ENCODE measurements around the gene PLA2G4B. TPM values are rescaled to one million over a fixed set of nuclear protein-coding genes. Genes with fewer than 3 reads are reported as not detected.

The PLA2G4B gene
- total and polyA plus RNA-seq, 2 of the 8 experiments (the other 6 are each of a cell fraction or from before 2014, with no cell fraction given), result 4.2 to 9.2 TPM

GRCh38 chr15:41799488-41799805, 39.2 kb upstream of the PLA2G4B start:
- Histone ChIP-seq H4K5ac (ENCODE audit: insufficient read length, low read depth, low read length) (no peak overlapping the region), H3K9ac (replicated peaks in 1 of 4; ENCODE audit: extremely low read depth in 1 of 4, low read depth in 3 of 4, low read length in 3 of 4) (no peak overlapping the region), H2BK120ac (replicated peaks; ENCODE audit: low read depth, low read length) (no peak overlapping the region), H3K79me1 (ENCODE audit: low read depth, low read length) (no peaks in the 10 kb centered on the region), H3K23ac (ENCODE audit: insufficient read length) (no peak overlapping the region), H3K23me2 (ENCODE audit: low read depth, low read length) (no peaks in the 10 kb centered on the region), H2BK20ac (ENCODE audit: low read length) (no peak overlapping the region), H3K36me3 (ENCODE audit: control insufficient read depth in 2 of 4, insufficient read depth in 4 of 4, low read length in 3 of 4) (no peaks in the 10 kb centered on the region), H3K4me1 (replicated peaks in 1 of 4; ENCODE audit: control insufficient read depth in 3 of 4, insufficient read depth in 4 of 4, low read length in 3 of 4) (no peaks in the 10 kb centered on the region), H4K91ac (replicated peaks; ENCODE audit: insufficient read length, low read length) (no peak overlapping the region), H3K4ac (replicated peaks; ENCODE audit: insufficient read length, low read depth, low read length) (no peak overlapping the region), H3K9me3 (ENCODE audit: insufficient read depth in 2 of 2, low read depth in 1 of 2, low read length in 1 of 2) (no peaks in the 10 kb centered on the region), H3K18ac (ENCODE audit: extremely low read depth, low read length) (no peak overlapping the region), H3K4me2 (ENCODE audit: insufficient read depth in 1 of 2, low read depth in 2 of 2, low read length in 2 of 2) (no peak overlapping the region), H2BK15ac (ENCODE audit: low read length) (no peak overlapping the region), H3K27ac (ENCODE audit: low read depth, low read length) (no peak overlapping the region), H2BK5ac (ENCODE audit: low read depth, low read length) (no peak overlapping the region), H3K56ac (replicated peaks; ENCODE audit: insufficient read length, low read depth, low read length) (no peak overlapping the region), H4K8ac (ENCODE audit: extremely low read depth, insufficient read depth, low read length) (no peak overlapping the region), H2AK5ac (ENCODE audit: low read depth, low read length) (no peak overlapping the region), H3K4me3 (ENCODE audit: extremely low read depth in 1 of 4, insufficient read depth in 2 of 4, low read depth in 3 of 4, low read length in 4 of 4) (no peak overlapping the region), H4K20me1 (replicated peaks in 1 of 2; ENCODE audit: control insufficient read depth in 1 of 2, insufficient read depth in 2 of 2, low read length in 2 of 2) (peaks cover 0 to 2% of the 10 kb centered on the region in 2 experiments), H3K27me3 (replicated peaks in 1 of 4; ENCODE audit: control insufficient read depth in 3 of 4, extremely low read depth in 1 of 4, insufficient read depth in 3 of 4, low read length in 3 of 4) (no peaks in the 10 kb centered on the region), H2AFZ (ENCODE audit: low read length) (no peak overlapping the region), H3K79me2 (ENCODE audit: control insufficient read depth in 1 of 2, insufficient read depth in 2 of 2, low read length in 2 of 2) (no peaks in the 10 kb centered on the region; a peak in 1 of 4 replicates), H3K14ac (ENCODE audit: insufficient read length) (no peak overlapping the region), H2BK12ac (ENCODE audit: low read depth, low read length) (no peak overlapping the region)
- POLR2A ChIA-PET (ENCODE audit: partially characterized antibody), result no interaction called here
- CTCF ChIA-PET (ENCODE audit: partially characterized antibody), result interaction anchor here (0.8 to 4.1 kb wide), 2 partner anchors 12 to 19 kb away, joined by 3 to 24 read pairs; no protein-coding TSS in a partner anchor
- FAIRE-seq, result no peak
- DNase-seq (ENCODE audit: low read depth in 1 of 2, low spot score in 2 of 2), result no peak
- 94% methylated on average over 5 of the region's 5 CpGs; no CpG with 5 or more reads in 1 of the 2 experiments for WGBS, 2 experiments (ENCODE audit: extremely low coverage in 1 of 2, insufficient coverage in 1 of 2, insufficient read length in 1 of 2, insufficient replicate concordance in 2 of 2, low coverage in 1 of 2, low lambda C conversion rate in 2 of 2, missing lambda C conversion rate in 1 of 2)
- no peak for TF ChIP-seq E2F6 (IDR thresholded peaks at IDR 0.05)
- no peak for TF ChIP-seq CBX5 (IDR thresholded peaks at IDR 0.05; ENCODE audit: low read depth, low read length)
- no peak for TF ChIP-seq TBP (IDR thresholded peaks at IDR 0.05; ENCODE audit: low read depth, low read length)
- no peak for TF ChIP-seq POLR2A (IDR thresholded peaks at IDR 0.05; ENCODE audit: control extremely low read depth in 1 of 2, low read depth in 2 of 2, low read length in 2 of 2)
- TF ChIP-seq TAF1 (IDR thresholded peaks at IDR 0.05; ENCODE audit: low read depth, low read length), result no peak
- TF ChIP-seq EZH2 (IDR thresholded peaks at IDR 0.05; ENCODE audit: low read depth, low read length, severe bottlenecking), result no peak
- no peak for TF ChIP-seq RNF2 (IDR thresholded peaks at IDR 0.05; ENCODE audit: borderline replicate concordance, low read depth, low read length, missing control alignments, poor library complexity, severe bottlenecking)
- no peak for TF ChIP-seq KDM5A (IDR thresholded peaks at IDR 0.05; ENCODE audit: low read length)
- no peak for TF ChIP-seq CHD1 (IDR thresholded peaks at IDR 0.05; ENCODE audit: low read depth, low read length)
- no peak for TF ChIP-seq CTBP2 (IDR thresholded peaks at IDR 0.05; ENCODE audit: borderline replicate concordance, insufficient read depth, insufficient read length, low read length)
- no peak for TF ChIP-seq EP300 (IDR thresholded peaks at IDR 0.05; ENCODE audit: borderline replicate concordance in 1 of 2, low read depth in 2 of 2, low read length in 2 of 2)
- no peak for TF ChIP-seq BRCA1 (IDR thresholded peaks at IDR 0.05; ENCODE audit: low read depth, low read length)
- no peak for TF ChIP-seq RAD21 (IDR thresholded peaks at IDR 0.05 in 1 of 2, conservative IDR thresholded peaks at IDR 0.05 in 1 of 2; ENCODE audit: low read depth in 2 of 2, low read length in 2 of 2)
